ENCODE data around the gene PIGL. TPM values are rescaled to one million over a fixed set of nuclear protein-coding genes. Genes with fewer than 3 reads are reported as not detected.

The PIGL gene
- total and polyA plus RNA-seq, 2 of the 4 experiments (the other 2 are of a cell fraction) = 17.9 to 29.5 TPM

- Histone ChIP-seq H3K9me3 (ENCODE audit: control insufficient read depth, insufficient read depth, low read length) (no peaks in the 10 kb centered on the region), H2BK120ac (ENCODE audit: low read depth, low read length) (0 out of 2 replicates have a peak overlapping the region, but pooled peaks have one; percentile 12), H2AK9ac (replicated peaks; ENCODE audit: low read depth, low read length, poor library complexity) (peak overlapping the region; percentile 97), H3K4me1 (ENCODE audit: control insufficient read depth, insufficient read depth, low read length) (peaks cover 6% of the 10 kb centered on the region), H3K4me3 (ENCODE audit: insufficient read depth, low read depth, low read length) (peak overlapping the region; percentile 71), H3K9me1 (ENCODE audit: insufficient read depth, low read length) (peaks cover 6% of the 10 kb centered on the region; the same call in 1 of the 2 replicates), H2AK5ac (ENCODE audit: low read depth, low read length) (peak overlapping the region; percentile 57; the same call in 1 of the 2 replicates), H2BK15ac (ENCODE audit: low read depth, low read length) (peak overlapping the region; percentile 59; the same call in 1 of the 3 replicates), H3K27ac (ENCODE audit: insufficient read depth, low read length) (peak overlapping the region; percentile 82), H3K9ac (ENCODE audit: low read depth, low read length) (peak overlapping the region; percentile 96), H4K5ac (ENCODE audit: low read depth, low read length) (no peak overlapping the region), H3K4ac (ENCODE audit: low read depth, low read length) (peak overlapping the region; percentile 88), H3K4me2 (ENCODE audit: low read depth, low read length) (peak overlapping the region; percentile 86), H3K79me1 (ENCODE audit: low read depth in 1 of 2, low read length in 2 of 2) (peaks cover 13 to 38% of the 10 kb centered on the region in 2 experiments; a peak in 3 of 4 replicates), H3K36me3 (ENCODE audit: control insufficient read depth, insufficient read depth, low read length) (no peaks in the 10 kb centered on the region), H3K27me3 (ENCODE audit: control insufficient read depth, insufficient read depth, low read length) (no peaks in the 10 kb centered on the region), H3K18ac (ENCODE audit: low read depth, low read length) (no peak overlapping the region), H3K14ac (replicated peaks; ENCODE audit: low read depth, low read length) (peak overlapping the region; percentile 84), H4K20me1 (ENCODE audit: insufficient read depth, low read length) (peaks cover 39% of the 10 kb centered on the region), H2BK5ac (ENCODE audit: low read depth, low read length, poor library complexity, severe bottlenecking) (peak overlapping the region; percentile 85), H2AFZ (replicated peaks; ENCODE audit: low read length, poor library complexity) (peak overlapping the region; percentile 99), H2BK20ac (ENCODE audit: low read depth, low read length) (no peak overlapping the region), H3K56ac (ENCODE audit: extremely low read depth, insufficient read depth, low read length) (peak overlapping the region; percentile 93), H4K91ac (ENCODE audit: insufficient read depth, low read depth, low read length) (peak overlapping the region; percentile 39; the same call in 1 of the 2 replicates), H3K23ac (ENCODE audit: low read depth, low read length) (peak overlapping the region; percentile 91; the same call in 1 of the 2 replicates), H4K8ac (ENCODE audit: low read depth in 2 of 2, low read length in 2 of 2) (peak overlapping the region; percentile 83 to 100; a peak in 2 of 4 replicates)
- 0% methylated on average over 8 of the region's 27 CpGs; no CpG with 5 or more reads in 1 of the 2 experiments for WGBS, 2 experiments (ENCODE audit: extremely low coverage in 2 of 2, insufficient read length in 1 of 2)
- intact Hi-C loops (cut with micrococcal nuclease) (loop anchor here (1.0 to 5.0 kb wide), 2 partner anchors 71 to 137 kb away; partner anchors contain the start of gene CENPV), dilution Hi-C loops (cut with HindIII; ENCODE audit: low sequenced_read_pairs, unreplicated experiment) (no loop called here), in situ Hi-C loops (cut with MboI; ENCODE audit: low sequenced_read_pairs) (no loop called here)
- no peak for DNase-seq
- ChIA-PET CTCF (no interaction called here), POLR2A (ENCODE audit: unreplicated experiment) (interaction anchor here (0.6 kb wide), 1 partner anchor 90 kb away, joined by 3 read pairs; no protein-coding TSS in a partner anchor)
- BruUV-seq (replicated peaks) = no TSS peak
- ATAC-seq (ENCODE audit: low read depth) = peak; percentile 53
- TF ChIP-seq MAFK (IDR thresholded peaks at IDR 0.05; ENCODE audit: low read depth, low read length) (no peak), SMC3 (IDR thresholded peaks at IDR 0.05; ENCODE audit: low read depth, low read length) (no peak), POLR2A (IDR thresholded peaks at IDR 0.05; ENCODE audit: low read depth, low read length) (no peak)
These were observed 2.1 kb upstream of the PIGL start for GRCh38 chr17:16215002-16215272.
